ENCODE measurements around the gene AUTS2. TPM values are rescaled to one million over a fixed set of nuclear protein-coding genes. Genes with fewer than 3 reads are reported as not detected.
"Not testable (repeated sequence)": the region's sequence is repeated elsewhere in the genome, so short reads cannot be mapped to it uniquely, and the experiment has no call there.

The AUTS2 gene
- total RNA-seq, 2 donors from 2014 or later, result 43.4 to 52.9 TPM

- DNase-seq (ENCODE audit: low spot score), result no peak
- intact Hi-C loops (cut with DNase I), result no loop called here
Measured at GRCh38 chr7:70638158-70639107, 1040.2 kb downstream of the AUTS2 start.

- DNase-seq (ENCODE audit: low spot score), result no peak
- intact Hi-C loops (cut with DNase I), result no loop called here
Measured at GRCh38 chr7:70640266-70640833, 1042.1 kb downstream of the AUTS2 start.

- intact Hi-C loops (cut with DNase I), result no loop called here
Measured at GRCh38 chr7:70641882-70642281, 1043.6 kb downstream of the AUTS2 start.

GRCh38 chr7:70645279-70645678, 1047.0 kb downstream of the AUTS2 start:
- DNase-seq (ENCODE audit: low spot score), result no peak
- intact Hi-C loops (cut with DNase I), result no loop called here

More at GRCh38 chr7:70641882-70642281, 1043.6 kb downstream of the AUTS2 start:
- DNase-seq (ENCODE audit: low spot score), result no peak

GRCh38 chr7:70645876-70646351, 1047.6 kb downstream of the AUTS2 start:
- no peak for DNase-seq (ENCODE audit: low spot score)
- intact Hi-C loops (cut with DNase I), result no loop called here

- intact Hi-C loops (cut with DNase I), result no loop called here
- DNase-seq (ENCODE audit: low spot score), result no peak
Measured at GRCh38 chr7:70646536-70647248, 1048.4 kb downstream of the AUTS2 start.

- intact Hi-C loops (cut with DNase I), result no loop called here
- DNase-seq (ENCODE audit: low spot score), result no peak
Measured at GRCh38 chr7:70647801-70648498, 1049.7 kb downstream of the AUTS2 start.

- DNase-seq (ENCODE audit: low spot score); intact Hi-C loops (cut with DNase I): not testable (repeated sequence)
Measured at GRCh38 chr7:70648499-70648861, 1050.2 kb downstream of the AUTS2 start.

GRCh38 chr7:70649323-70649722, 1051.0 kb downstream of the AUTS2 start:
- intact Hi-C loops (cut with DNase I), result no loop called here
- no peak for DNase-seq (ENCODE audit: low spot score)

- intact Hi-C loops (cut with DNase I), result no loop called here
- DNase-seq (ENCODE audit: low spot score), result no peak
Measured at GRCh38 chr7:70654146-70654545, 1055.9 kb downstream of the AUTS2 start.

- no peak for DNase-seq (ENCODE audit: low spot score)
- intact Hi-C loops (cut with DNase I), result no loop called here
Measured at GRCh38 chr7:70654979-70655378, 1056.7 kb downstream of the AUTS2 start.

GRCh38 chr7:70655694-70656093, 1057.4 kb downstream of the AUTS2 start:
- intact Hi-C loops (cut with DNase I), result no loop called here
- DNase-seq (ENCODE audit: low spot score), result no peak

- no peak for DNase-seq (ENCODE audit: low spot score)
- intact Hi-C loops (cut with DNase I), result no loop called here
Measured at GRCh38 chr7:70657571-70657970, 1059.3 kb downstream of the AUTS2 start.

- intact Hi-C loops (cut with DNase I), result no loop called here
- no peak for DNase-seq (ENCODE audit: low spot score)
Measured at GRCh38 chr7:70657989-70658632, 1059.8 kb downstream of the AUTS2 start.

- no peak for DNase-seq (ENCODE audit: low spot score)
- intact Hi-C loops (cut with DNase I), result no loop called here
Measured at GRCh38 chr7:70659263-70659662, 1061.0 kb downstream of the AUTS2 start.

GRCh38 chr7:70660154-70660818, 1062.0 kb downstream of the AUTS2 start:
- intact Hi-C loops (cut with DNase I), result no loop called here
- DNase-seq (ENCODE audit: low spot score), result no peak

GRCh38 chr7:70660819-70661191, 1062.5 kb downstream of the AUTS2 start:
- no peak for DNase-seq (ENCODE audit: low spot score)
- intact Hi-C loops (cut with DNase I), result no loop called here

GRCh38 chr7:70663680-70664079, 1065.4 kb downstream of the AUTS2 start:
- DNase-seq (ENCODE audit: low spot score), result no peak
- intact Hi-C loops (cut with DNase I), result no loop called here

- intact Hi-C loops (cut with DNase I), result no loop called here
- DNase-seq (ENCODE audit: low spot score), result no peak
Measured at GRCh38 chr7:70665997-70666396, 1067.7 kb downstream of the AUTS2 start.

Measured in posterior vena cava (tissue), 2 donors.